ENCODE measurements around the gene PIM3.

DNA sequence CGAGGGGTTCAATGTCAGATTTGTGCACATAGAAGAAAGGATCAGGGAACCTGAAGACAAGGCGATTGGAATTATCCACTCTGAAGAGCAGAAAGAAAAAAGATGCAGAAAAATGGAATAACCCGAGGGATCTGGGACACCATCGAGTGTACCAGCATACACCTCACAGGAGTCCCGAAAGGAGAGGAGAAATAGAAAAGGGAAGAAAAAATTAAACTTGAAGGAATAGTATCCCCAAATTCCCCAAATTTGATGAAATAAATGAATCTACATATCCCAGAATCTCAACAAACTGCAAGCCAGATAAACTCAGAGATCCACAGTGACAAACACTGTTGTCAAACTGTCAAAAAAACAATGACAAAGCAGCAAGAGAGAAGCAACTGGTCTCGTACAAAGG, 30.6 kb downstream of the PIM3 start:
- TF ChIP-seq CTCF (conservative IDR thresholded peaks at IDR 0.05) (no peak), EZH2 (IDR thresholded peaks at IDR 0.05; ENCODE audit: low read depth) (no peak)

Measured in PC-9 (cell line).